ENCODE results near the gene NTM. TPM values are rescaled to one million over a fixed set of nuclear protein-coding genes. Genes with fewer than 3 reads are reported as not detected.

NTM gene
- total and polyA plus RNA-seq, 12 donors: 0.26 to 11.5 (median 4.0) TPM

DNA sequence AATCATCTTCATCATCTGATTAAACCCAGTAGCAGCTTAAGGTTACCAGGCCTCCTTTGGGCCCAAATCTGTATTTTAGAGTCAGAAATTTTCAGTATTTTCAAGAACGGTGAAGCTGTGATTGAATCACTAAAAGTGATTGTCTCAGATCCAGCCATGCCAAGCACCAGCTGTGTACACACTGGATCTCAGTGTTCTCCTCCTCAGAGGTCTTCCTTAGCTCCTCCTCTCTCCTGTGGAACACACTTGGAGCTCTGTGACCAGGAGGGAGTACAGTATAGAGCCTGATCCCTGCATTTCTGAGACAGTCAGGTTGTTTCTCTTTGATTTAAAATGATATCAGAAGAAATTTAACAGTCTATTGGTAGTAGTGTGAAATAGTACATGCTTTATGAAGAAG lies 401.1 kb downstream of the NTM start:
- intact Hi-C loops (cut with DNase I): no loop called here
- H3K4me3 ChIP-seq: no peak overlapping the region
- H3K27me3 ChIP-seq: no peaks in the 10 kb centered on the region
- H3K27ac ChIP-seq: no peak overlapping the region
- H3K4me1 ChIP-seq (replicated peaks in 1 of 2): no peaks in the 10 kb centered on the region
- WGBS, 4 donors: 61 to 86% (median 72%) methylated on average over 1 of the region's 1 CpG
- no peak for DNase-seq
- no peaks in the 10 kb centered on the region for H3K36me3 ChIP-seq (replicated peaks in 1 of 2)
- no peaks in the 10 kb centered on the region for H3K9me3 ChIP-seq (replicated peaks in 1 of 3)
- no peak for TF ChIP-seq POLR2A (IDR thresholded peaks at IDR 0.05)
- TF ChIP-seq, protein P1, sequence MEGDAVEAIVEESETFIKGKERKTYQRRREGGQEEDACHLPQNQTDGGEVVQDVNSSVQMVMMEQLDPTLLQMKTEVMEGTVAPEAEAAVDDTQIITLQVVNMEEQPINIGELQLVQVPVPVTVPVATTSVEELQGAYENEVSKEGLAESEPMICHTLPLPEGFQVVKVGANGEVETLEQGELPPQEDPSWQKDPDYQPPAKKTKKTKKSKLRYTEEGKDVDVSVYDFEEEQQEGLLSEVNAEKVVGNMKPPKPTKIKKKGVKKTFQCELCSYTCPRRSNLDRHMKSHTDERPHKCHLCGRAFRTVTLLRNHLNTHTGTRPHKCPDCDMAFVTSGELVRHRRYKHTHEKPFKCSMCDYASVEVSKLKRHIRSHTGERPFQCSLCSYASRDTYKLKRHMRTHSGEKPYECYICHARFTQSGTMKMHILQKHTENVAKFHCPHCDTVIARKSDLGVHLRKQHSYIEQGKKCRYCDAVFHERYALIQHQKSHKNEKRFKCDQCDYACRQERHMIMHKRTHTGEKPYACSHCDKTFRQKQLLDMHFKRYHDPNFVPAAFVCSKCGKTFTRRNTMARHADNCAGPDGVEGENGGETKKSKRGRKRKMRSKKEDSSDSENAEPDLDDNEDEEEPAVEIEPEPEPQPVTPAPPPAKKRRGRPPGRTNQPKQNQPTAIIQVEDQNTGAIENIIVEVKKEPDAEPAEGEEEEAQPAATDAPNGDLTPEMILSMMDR (IDR thresholded peaks at IDR 0.05): no peak

DNA sequence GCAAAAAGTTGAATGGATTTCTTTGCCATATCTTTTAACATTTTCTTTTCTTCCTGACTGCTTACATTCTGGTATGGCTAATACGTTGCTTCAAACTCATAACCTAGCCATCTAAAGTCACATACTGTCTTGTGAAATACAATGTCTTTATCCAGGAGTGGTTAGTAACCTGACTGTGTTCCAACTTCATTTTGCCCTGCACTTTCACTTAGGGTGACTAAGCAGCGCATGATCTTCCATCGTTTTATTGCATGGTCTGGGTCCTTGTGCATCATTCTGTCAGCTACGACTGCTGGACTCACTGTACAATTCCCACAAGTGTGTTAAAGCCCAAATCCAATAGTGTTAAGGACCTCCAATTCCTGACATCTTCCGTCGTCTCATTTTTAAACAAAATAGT lies 403.2 kb downstream of the NTM start:
- Histone ChIP-seq H3K4me1 (replicated peaks in 1 of 2) (no peaks in the 10 kb centered on the region), H3K36me3 (replicated peaks in 1 of 2) (no peaks in the 10 kb centered on the region), H3K9me3 (replicated peaks in 1 of 3) (no peaks in the 10 kb centered on the region), H3K4me3 (no peak overlapping the region), H3K27me3 (no peaks in the 10 kb centered on the region), H3K27ac (no peak overlapping the region)
- 82 to 87% (median 84%) methylated on average over 6 of the region's 6 CpGs for WGBS, 4 donors
- TF ChIP-seq, protein P1 (IDR thresholded peaks at IDR 0.05): no peak
- TF ChIP-seq POLR2A (IDR thresholded peaks at IDR 0.05): no peak
- intact Hi-C loops (cut with DNase I): no loop called here
- no peak for DNase-seq

DNA sequence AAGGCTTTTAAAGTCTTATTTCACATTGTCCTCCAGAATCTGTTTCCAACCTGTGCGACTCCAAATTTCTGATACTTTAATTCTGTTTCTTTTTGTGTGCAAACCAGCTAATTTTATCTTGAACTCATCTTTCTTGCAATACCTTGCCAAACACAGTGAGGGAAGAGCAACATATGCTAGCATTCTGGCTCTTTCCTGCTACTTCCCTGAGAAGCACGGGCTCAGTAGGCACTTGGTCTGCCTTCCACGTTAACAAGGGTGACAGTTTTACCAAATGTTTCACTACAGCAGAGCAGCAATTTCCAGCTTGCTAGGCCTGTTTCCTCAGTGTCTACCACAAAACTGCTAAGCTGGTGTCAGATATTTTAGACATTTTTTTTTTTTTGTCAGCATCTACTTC lies 405.8 kb downstream of the NTM start:
- Histone ChIP-seq H3K4me1 (replicated peaks in 1 of 2) (no peaks in the 10 kb centered on the region), H3K27me3 (no peaks in the 10 kb centered on the region), H3K36me3 (replicated peaks in 1 of 2) (no peaks in the 10 kb centered on the region), H3K27ac (no peak overlapping the region), H3K4me3 (no peak overlapping the region), H3K9me3 (replicated peaks in 1 of 3) (no peaks in the 10 kb centered on the region)
- no peak for DNase-seq
- intact Hi-C loops (cut with DNase I): no loop called here
- TF ChIP-seq, protein P1 (IDR thresholded peaks at IDR 0.05): no peak
- no peak for TF ChIP-seq POLR2A (IDR thresholded peaks at IDR 0.05)
- WGBS, 4 donors: 74 to 81% (median 78%) methylated on average over 3 of the region's 3 CpGs

DNA sequence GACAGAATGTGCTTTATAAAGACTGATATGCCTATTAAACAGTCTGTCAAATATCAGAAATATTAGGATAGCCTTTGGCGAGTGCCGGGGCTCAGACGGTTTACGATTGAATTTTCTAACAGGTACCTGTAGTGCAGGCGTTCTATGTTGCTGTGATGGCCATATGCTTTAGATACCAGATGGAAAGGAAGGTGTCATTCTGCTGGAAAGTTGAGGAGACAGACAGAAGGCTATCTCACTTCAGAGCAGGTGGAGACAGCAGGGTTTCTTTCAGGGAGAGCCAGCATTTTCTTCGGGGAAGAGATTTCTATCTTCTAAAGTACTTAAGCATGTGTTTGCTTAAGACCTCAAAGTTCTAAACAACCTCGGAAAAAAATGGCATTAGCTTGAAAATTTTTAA lies 415.4 kb downstream of the NTM start:
- Histone ChIP-seq H3K4me1 (replicated peaks in 1 of 2) (no peaks in the 10 kb centered on the region), H3K27ac (no peak overlapping the region), H3K36me3 (replicated peaks in 1 of 2) (no peaks in the 10 kb centered on the region), H3K27me3 (no peaks in the 10 kb centered on the region), H3K4me3 (no peak overlapping the region), H3K9me3 (replicated peaks in 1 of 3) (no peaks in the 10 kb centered on the region)
- DNase-seq: no peak
- WGBS, 4 donors: 75 to 87% (median 83%) methylated on average over 7 of the region's 7 CpGs
- TF ChIP-seq, protein P1 (IDR thresholded peaks at IDR 0.05): no peak
- no peak for TF ChIP-seq POLR2A (IDR thresholded peaks at IDR 0.05)
- intact Hi-C loops (cut with DNase I): no loop called here

All from adrenal gland (tissue), 12 donors.